Measurements from ENCODE around the gene NOS1AP.

- no peak for TF ChIP-seq POLR2A (IDR thresholded peaks at IDR 0.05; ENCODE audit: low read depth, low read length)
- TF ChIP-seq EZH2 (IDR thresholded peaks at IDR 0.05; ENCODE audit: borderline replicate concordance, low read depth, low read length, severe bottlenecking) = no peak
- peak; percentile 39 to 52 for TF ChIP-seq CTCF (IDR thresholded peaks at IDR 0.05; ENCODE audit: extremely low read depth in 1 of 2, insufficient read depth in 1 of 2, low read depth in 1 of 2, low read length in 2 of 2)
- TF ChIP-seq MAX (IDR thresholded peaks at IDR 0.05; ENCODE audit: insufficient read depth, insufficient read length) = no peak
- TF ChIP-seq POLR2AphosphoS5 (IDR thresholded peaks at IDR 0.05; ENCODE audit: insufficient read depth, low read depth, low read length) = no peak
- no peak for TF ChIP-seq MYC (IDR thresholded peaks at IDR 0.05; ENCODE audit: low read depth, low read length)
- TF ChIP-seq GATA2 (IDR thresholded peaks at IDR 0.05; ENCODE audit: insufficient read depth, insufficient read length, low read depth, low read length) = no peak
- TF ChIP-seq FOS (IDR thresholded peaks at IDR 0.05; ENCODE audit: borderline replicate concordance, insufficient read depth, low read length) = no peak
- no peak for TF ChIP-seq JUN (IDR thresholded peaks at IDR 0.05; ENCODE audit: borderline replicate concordance, insufficient read depth, insufficient read length, low read depth)
Measured at GRCh38 chr1:162357681-162358266, 288.3 kb downstream of the NOS1AP start.
